Measurements from ENCODE around the gene SLC9A6.
A peak's percentile ranks its signal among the peaks of the same experiment; 100 is the strongest.
"Not testable (repeated sequence)": the region's sequence is repeated elsewhere in the genome, so short reads cannot be mapped to it uniquely, and the experiment has no call there.

Gene SLC9A6

DNA sequence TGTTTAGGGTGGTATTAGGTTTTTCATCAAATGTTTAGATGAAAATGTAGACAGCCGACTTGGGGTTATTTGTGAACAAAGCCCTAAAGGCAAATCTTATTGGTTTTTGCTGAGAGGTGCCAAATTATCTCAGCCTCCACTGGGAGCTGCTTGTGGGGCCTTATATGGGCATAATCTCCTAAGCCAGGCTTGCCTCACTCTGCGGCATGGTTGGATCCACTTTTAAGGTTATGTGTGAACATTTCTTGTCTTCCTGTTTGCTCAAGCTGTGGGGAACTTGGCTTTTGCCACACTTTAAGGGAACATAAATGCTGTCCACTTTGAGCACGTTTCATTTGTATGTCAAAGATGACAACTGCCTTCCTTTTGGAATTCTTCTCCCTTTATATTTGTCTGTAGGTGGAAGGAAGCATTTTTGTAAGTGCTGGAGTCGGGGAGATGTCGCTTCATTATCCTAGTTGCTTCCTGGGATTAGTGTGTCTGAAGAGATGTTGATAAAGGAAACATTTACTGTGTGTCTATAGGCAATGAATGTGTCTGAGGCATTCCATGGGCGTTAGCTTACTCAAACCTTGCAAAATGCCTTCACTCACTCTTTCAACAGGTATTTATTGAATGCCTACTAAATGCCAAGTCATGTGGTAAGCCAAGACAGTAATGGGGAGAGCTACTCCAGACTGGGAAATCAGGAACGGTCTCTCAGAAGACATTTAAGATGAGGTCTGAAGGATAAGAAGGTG is 78.3 kb downstream of the SLC9A6 start:
- DNase-seq (ENCODE audit: low read depth): no peak

DNA sequence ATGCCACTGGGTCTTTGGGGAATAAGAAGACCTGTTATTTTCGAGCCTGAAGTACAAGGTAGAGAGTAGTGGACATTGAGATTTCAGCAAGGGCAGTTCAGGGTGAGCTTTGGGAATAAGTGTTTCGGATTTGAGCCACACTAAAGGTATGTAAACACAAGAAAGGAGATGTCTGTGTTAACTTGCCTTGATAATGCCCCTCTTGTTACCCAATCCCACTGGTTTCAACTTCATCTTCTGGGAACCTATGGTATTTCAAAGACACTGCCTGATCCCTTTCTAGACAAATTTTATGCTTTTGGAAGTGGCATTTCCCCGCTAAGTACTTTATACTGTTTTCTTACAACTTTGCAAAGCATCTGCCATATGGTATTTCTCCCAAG is 79.4 kb downstream of the SLC9A6 start:
- no peak for DNase-seq (ENCODE audit: low read depth)

DNA sequence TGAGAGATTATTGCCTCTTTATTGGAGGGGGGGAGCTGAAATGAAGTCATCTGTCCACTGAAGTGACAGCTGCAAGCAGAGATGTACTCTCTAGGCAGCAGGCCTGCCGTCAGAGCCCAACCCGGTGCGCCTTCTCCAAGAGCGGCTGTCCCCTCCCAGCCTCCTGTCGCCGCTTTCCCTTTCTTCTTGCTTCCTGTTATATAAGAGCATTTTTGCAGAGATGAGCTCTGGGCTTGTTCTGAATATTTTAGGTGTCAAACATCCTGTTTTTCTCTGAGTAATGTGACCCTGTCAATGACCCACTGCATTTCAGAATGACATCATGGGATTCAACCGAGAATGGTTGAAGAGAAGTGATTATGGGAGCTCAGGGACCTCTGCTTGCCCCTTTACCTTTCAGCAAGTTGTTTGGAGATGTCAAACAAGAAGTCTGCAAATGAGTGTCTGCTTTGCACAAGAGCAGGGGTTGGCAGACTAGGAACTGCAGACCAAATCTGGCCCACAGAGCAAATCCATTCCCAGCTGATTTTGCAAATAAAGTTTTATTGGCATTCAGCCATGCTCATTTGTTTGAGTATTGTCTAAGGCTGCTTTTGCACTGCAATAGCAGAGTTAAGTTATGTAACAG is 79.9 kb downstream of the SLC9A6 start:
- peak; percentile 29 for DNase-seq (ENCODE audit: low read depth)

- DNase-seq (ENCODE audit: low read depth): no peak
Measured at GRCh38 chrX:136067097-136067496, 81.9 kb downstream of the SLC9A6 start.

DNA sequence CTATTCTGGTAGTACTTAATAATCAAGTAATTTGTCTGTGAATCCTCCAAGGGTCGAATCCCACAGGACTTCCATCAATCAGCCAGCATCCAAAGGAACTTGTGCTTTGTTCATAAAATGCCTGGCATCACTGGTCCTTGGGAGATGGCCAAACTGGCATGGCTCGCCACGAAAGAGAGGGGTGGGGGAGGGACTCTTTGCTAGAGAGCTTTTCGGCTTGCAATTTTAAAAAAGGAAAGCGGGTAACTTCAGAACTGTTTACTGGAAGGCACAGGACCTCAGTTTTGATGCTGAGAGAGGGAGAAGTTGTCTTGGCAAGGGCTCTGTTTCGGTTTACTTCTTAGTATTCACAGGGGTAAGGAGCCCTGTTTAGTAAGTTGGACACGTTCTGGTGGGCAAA is 82.7 kb downstream of the SLC9A6 start:
- no peak for DNase-seq (ENCODE audit: low read depth)

- no peak for DNase-seq (ENCODE audit: low read depth)
Measured at GRCh38 chrX:136076942-136077341, 91.7 kb downstream of the SLC9A6 start.

GRCh38 chrX:136080766-136081165 is 95.5 kb downstream of the SLC9A6 start:
- no peak for DNase-seq (ENCODE audit: low read depth)

- peak; percentile 7 for DNase-seq (ENCODE audit: low read depth)
Measured at GRCh38 chrX:136086521-136086920, 101.3 kb downstream of the SLC9A6 start.

GRCh38 chrX:136091898-136092297 is 106.7 kb downstream of the SLC9A6 start:
- not testable (repeated sequence) for DNase-seq (ENCODE audit: low read depth)

DNA sequence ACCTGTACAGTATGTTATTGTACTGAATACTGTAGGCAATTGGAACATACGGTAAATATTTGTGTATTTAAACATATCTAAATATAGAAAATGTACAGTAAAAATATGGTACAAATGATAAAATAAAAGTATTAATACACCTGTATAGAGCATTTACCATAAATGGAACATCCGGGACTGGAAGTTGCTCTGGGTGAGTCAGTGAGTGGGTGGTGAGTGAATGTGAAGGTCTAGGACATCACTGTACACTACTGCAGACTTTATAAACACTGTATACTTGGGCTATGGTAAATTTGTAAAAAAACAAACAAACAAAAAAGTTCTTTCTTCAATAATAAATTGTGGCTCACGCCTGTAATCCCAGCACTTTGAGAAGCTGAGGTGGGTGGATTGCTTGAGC is 109.7 kb downstream of the SLC9A6 start:
- peak; percentile 12 for DNase-seq (ENCODE audit: low read depth)
